NCI-H1417 (cell line): Measurements from ENCODE around the gene OR9I1.

Experiments
- DNase-seq, 3 experiments: peaks; one replicate each; lab custom pipeline; 2025; lab: John Stamatoyannopoulos, UW

The OR9I1 gene, protein sequence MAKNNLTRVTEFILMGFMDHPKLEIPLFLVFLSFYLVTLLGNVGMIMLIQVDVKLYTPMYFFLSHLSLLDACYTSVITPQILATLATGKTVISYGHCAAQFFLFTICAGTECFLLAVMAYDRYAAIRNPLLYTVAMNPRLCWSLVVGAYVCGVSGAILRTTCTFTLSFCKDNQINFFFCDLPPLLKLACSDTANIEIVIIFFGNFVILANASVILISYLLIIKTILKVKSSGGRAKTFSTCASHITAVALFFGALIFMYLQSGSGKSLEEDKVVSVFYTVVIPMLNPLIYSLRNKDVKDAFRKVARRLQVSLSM

DNA sequence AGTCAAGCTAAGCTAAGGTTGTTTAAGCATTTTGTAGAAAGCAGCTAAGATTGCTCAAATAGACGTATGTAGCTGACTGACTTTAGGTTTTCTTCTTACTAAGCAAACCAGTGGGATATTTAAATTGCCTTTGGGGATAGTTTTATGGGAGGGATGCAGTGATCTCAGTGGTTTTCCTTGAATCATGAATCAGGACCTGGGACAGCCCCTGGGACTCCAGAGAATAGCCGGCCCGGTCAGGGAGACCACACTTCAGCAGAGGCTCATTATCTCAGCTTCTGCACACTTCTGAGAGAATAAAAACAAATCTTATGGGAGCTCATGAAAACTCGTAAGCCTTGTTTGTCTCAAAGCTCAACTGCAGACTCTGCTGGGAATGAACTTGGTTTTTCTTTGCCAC is at the start of gene OR9I1:
TSS of gene OR9I1 (minus strand) at position 62 of the 400 bp plus-strand sequence. CDS start 6,086 bp downstream, outside the sequence.
- DNase-seq = no peak

- DNase-seq = no peak
These were observed 40.3 kb upstream of the OR9I1 start for GRCh38 chr11:58165504-58166106.

- no peak for DNase-seq
These were observed 39.7 kb upstream of the OR9I1 start for GRCh38 chr11:58164990-58165389.

DNA sequence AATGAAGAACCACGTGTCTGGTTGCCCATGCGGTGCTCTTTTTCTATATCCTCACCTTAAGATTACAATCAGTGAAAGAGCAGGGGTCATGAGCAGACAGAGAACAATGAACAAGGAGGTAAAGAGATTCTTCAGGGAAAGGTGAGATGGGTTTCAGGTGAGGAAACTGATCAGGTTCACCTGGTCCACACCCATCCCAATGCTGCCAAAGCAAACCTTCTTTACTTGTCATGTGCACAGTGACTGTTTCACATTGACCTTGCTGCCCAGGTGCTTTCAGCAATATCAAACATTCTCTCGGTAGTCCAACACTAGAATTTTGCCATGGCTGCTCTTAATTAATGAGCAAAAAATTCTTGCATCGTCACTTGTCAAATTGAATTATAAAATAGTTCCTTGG is 39.1 kb upstream of the OR9I1 start:
- DNase-seq = no peak

- no peak for DNase-seq
These were observed 27.5 kb upstream of the OR9I1 start for GRCh38 chr11:58152781-58153180.

GRCh38 chr11:58142761-58143160 is 17.4 kb upstream of the OR9I1 start:
- no peak for DNase-seq

- DNase-seq = no peak
These were observed 9.8 kb upstream of the OR9I1 start for GRCh38 chr11:58135171-58135570.

DNA sequence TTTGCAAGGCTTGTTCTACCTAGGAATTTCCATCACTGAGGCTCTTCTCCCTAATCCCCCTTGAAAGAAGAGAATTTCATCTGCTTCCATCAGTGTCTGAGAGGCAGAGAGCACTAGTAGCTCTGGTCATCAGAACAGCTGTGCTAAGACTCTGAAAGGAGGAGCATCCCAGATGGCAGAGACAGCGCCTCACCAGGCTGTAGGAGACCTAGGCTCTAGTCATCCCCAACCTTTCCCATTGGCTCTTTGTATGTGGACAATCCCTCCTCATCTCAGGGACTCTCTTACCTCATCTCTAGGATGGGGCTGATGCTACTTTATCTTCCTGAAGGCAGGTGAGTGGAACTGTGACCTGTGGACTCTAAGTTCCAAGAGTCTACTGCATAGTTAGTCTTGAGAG is 8.8 kb upstream of the OR9I1 start:
- no peak for DNase-seq

DNA sequence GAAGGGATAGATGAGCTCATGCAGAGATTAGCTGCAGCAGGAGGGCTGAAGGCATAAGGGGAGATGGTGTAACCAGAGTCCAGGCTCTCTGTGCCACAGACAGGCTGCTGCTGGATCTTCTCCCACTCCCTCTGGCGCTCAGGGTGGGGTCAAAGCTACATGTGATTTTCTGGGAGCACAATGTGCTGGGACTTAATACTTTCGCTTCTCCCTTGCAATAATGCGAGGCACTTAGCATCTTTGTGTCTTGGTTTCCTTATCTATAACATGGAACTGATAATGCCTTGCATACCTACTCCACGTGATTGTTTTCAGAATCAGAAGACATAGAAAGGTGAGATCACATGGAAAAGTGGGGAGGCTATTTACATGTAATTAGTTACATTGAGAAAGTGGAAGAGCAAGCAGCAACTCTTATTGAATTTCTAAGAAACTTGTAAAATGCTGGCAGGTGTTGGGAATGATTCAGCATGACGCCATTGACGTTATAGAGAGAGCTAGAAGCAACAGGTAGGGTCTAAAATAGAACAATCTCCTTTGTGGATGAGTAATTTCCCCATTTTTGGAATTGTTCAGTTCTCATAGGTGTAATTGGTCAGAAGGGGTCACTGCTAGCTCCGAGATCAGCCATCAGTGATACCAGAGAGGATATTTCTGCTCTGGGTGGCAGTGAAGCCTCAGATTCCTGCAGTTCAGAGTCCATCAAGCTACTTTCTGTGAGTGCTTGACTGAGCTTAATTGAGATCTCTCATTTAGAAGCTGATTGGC is 8.2 kb upstream of the OR9I1 start:
- DNase-seq = no peak

GRCh38 chr11:58127350-58127749 is 2.0 kb upstream of the OR9I1 start:
- DNase-seq = no peak

DNA sequence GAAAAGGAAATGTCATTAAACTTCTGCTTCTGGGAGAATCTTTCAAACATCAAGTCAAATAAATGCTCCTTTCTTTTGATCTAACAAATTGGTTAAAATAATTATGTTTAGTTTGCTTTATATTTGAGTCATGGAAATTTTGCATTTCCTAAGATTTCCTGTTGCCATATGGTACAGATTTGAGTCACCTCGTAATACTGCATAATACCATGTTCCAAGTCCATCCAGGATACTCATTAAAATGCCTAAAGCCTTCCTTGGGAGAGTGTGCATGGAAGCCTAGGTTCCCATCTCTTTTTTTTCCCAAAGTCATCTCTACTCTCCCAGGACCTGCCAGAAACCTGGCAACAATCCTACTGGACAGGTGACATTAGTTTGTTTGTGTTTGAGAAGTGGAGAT is 4.2 kb downstream of the OR9I1 start:
- DNase-seq = no peak

- no peak for DNase-seq
These were observed 27.9 kb downstream of the OR9I1 start for GRCh38 chr11:58097437-58097836.

GRCh38 chr11:58086528-58086927 is 38.8 kb downstream of the OR9I1 start:
- no peak for DNase-seq

GRCh38 chr11:58075781-58076180 is 49.5 kb downstream of the OR9I1 start:
- no peak for DNase-seq

GRCh38 chr11:58070585-58070984 is 54.7 kb downstream of the OR9I1 start:
- DNase-seq = no peak

GRCh38 chr11:58068655-58069054 is 56.7 kb downstream of the OR9I1 start:
- DNase-seq = no peak

GRCh38 chr11:58067685-58068084 is 57.6 kb downstream of the OR9I1 start:
- DNase-seq = no peak
